ENCODE results near the gene MFN1. TPM values are rescaled to one million over a fixed set of nuclear protein-coding genes. Genes with fewer than 3 reads are reported as not detected.

MFN1 gene
- total RNA-seq, 2 donors from 2014 or later = 37.3 to 44.3 TPM

DNA sequence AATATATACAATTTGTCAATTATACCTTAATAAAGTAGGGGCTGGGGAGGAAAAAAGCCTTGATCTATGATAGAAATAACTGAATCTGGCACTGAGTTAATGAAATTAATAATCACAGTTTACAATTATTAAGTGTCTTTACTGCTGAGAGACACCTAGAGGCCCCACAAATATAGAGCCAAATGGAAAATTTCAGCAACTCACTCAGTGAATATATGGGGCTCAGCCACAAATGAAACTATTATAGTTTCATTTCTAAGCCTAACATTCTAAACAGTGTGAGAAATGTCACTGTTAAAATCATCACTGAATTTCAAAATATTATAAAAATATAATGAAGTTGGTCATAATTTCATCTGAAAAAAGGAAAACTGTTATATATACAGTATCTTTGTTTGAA is 63.5 kb downstream of the MFN1 start:
- intact Hi-C loops (cut with DNase I) = no loop called here
- Histone ChIP-seq H3K27me3 (replicated peaks; ENCODE audit: insufficient read depth) (no peaks in the 10 kb centered on the region), H3K36me3 (no peaks in the 10 kb centered on the region), H3K4me3 (no peak overlapping the region), H3K9me3 (no peaks in the 10 kb centered on the region), H3K4me1 (replicated peaks) (no peaks in the 10 kb centered on the region), H3K27ac (no peak overlapping the region)
- no peak for DNase-seq (ENCODE audit: low spot score)
- TF ChIP-seq POLR2AphosphoS5 (IDR thresholded peaks at IDR 0.05) = no peak

- DNase-seq (ENCODE audit: low spot score) = no peak
- TF ChIP-seq, protein P1, sequence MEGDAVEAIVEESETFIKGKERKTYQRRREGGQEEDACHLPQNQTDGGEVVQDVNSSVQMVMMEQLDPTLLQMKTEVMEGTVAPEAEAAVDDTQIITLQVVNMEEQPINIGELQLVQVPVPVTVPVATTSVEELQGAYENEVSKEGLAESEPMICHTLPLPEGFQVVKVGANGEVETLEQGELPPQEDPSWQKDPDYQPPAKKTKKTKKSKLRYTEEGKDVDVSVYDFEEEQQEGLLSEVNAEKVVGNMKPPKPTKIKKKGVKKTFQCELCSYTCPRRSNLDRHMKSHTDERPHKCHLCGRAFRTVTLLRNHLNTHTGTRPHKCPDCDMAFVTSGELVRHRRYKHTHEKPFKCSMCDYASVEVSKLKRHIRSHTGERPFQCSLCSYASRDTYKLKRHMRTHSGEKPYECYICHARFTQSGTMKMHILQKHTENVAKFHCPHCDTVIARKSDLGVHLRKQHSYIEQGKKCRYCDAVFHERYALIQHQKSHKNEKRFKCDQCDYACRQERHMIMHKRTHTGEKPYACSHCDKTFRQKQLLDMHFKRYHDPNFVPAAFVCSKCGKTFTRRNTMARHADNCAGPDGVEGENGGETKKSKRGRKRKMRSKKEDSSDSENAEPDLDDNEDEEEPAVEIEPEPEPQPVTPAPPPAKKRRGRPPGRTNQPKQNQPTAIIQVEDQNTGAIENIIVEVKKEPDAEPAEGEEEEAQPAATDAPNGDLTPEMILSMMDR (IDR thresholded peaks at IDR 0.05) = no peak
- TF ChIP-seq POLR2A (IDR thresholded peaks at IDR 0.05) = no peak
- TF ChIP-seq POLR2AphosphoS5 (IDR thresholded peaks at IDR 0.05) = no peak
These were observed 67.3 kb downstream of the MFN1 start for GRCh38 chr3:179414804-179415203.

DNA sequence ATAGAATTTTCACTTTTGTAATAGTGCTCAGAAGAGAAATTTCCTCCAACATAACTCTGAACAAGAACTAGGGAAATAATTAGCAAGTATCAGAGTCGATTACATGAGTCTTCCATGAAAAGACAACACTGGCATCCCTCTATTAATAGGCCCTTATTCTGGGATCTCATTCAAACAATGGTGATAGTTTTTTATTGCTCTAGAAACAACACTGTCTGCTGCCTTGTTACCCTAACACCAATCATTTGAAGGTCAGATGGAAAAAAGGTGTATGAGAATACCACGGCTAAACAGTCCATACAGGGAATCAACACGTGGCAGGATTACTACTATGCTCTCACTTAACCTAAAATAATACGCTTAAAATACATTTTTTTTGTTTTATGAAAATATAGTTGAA is 67.9 kb downstream of the MFN1 start:
- no peaks in the 10 kb centered on the region for H3K36me3 ChIP-seq
- WGBS = 89% methylated on average over 4 of the region's 4 CpGs
- H3K27ac ChIP-seq = no peak overlapping the region
- DNase-seq (ENCODE audit: low spot score) = no peak
- no peaks in the 10 kb centered on the region for H3K9me3 ChIP-seq
- H3K27me3 ChIP-seq (replicated peaks; ENCODE audit: insufficient read depth) = no peaks in the 10 kb centered on the region
- intact Hi-C loops (cut with DNase I) = no loop called here
- H3K4me3 ChIP-seq = no peak overlapping the region
- H3K4me1 ChIP-seq (replicated peaks) = no peaks in the 10 kb centered on the region
- TF ChIP-seq POLR2A (IDR thresholded peaks at IDR 0.05) (no peak), POLR2AphosphoS5 (IDR thresholded peaks at IDR 0.05) (no peak)
- TF ChIP-seq, protein P1 (IDR thresholded peaks at IDR 0.05) = no peak

More at GRCh38 chr3:179414804-179415203, 67.3 kb downstream of the MFN1 start:
- WGBS = 90% methylated on average over 2 of the region's 2 CpGs
- intact Hi-C loops (cut with DNase I) = no loop called here
- Histone ChIP-seq H3K4me3 (no peak overlapping the region), H3K9me3 (no peaks in the 10 kb centered on the region), H3K36me3 (no peaks in the 10 kb centered on the region), H3K27ac (no peak overlapping the region), H3K27me3 (replicated peaks; ENCODE audit: insufficient read depth) (no peaks in the 10 kb centered on the region), H3K4me1 (replicated peaks) (no peaks in the 10 kb centered on the region)

- H3K9me3 ChIP-seq = no peaks in the 10 kb centered on the region
- TF ChIP-seq, protein P1 (IDR thresholded peaks at IDR 0.05) = no peak
- no peak for TF ChIP-seq POLR2AphosphoS5 (IDR thresholded peaks at IDR 0.05)
- no peak for TF ChIP-seq POLR2A (IDR thresholded peaks at IDR 0.05)
- H3K27ac ChIP-seq = no peak overlapping the region
- no peaks in the 10 kb centered on the region for H3K36me3 ChIP-seq
- intact Hi-C loops (cut with DNase I) = no loop called here
- no peaks in the 10 kb centered on the region for H3K4me1 ChIP-seq (replicated peaks)
- WGBS = 91% methylated on average over 2 of the region's 2 CpGs
- H3K4me3 ChIP-seq = no peak overlapping the region
- no peaks in the 10 kb centered on the region for H3K27me3 ChIP-seq (replicated peaks; ENCODE audit: insufficient read depth)
- no peak for DNase-seq (ENCODE audit: low spot score)
These were observed 69.2 kb downstream of the MFN1 start for GRCh38 chr3:179416681-179417080.

GRCh38 chr3:179418610-179419009 is 71.1 kb downstream of the MFN1 start:
- H3K4me3 ChIP-seq = no peak overlapping the region
- 88% methylated on average over 3 of the region's 3 CpGs for WGBS
- H3K4me1 ChIP-seq (replicated peaks) = no peaks in the 10 kb centered on the region
- H3K27me3 ChIP-seq (replicated peaks; ENCODE audit: insufficient read depth) = no peaks in the 10 kb centered on the region
- TF ChIP-seq POLR2AphosphoS5 (IDR thresholded peaks at IDR 0.05) = no peak
- no peak for TF ChIP-seq POLR2A (IDR thresholded peaks at IDR 0.05)
- H3K36me3 ChIP-seq = no peaks in the 10 kb centered on the region
- no peaks in the 10 kb centered on the region for H3K9me3 ChIP-seq
- intact Hi-C loops (cut with DNase I) = no loop called here
- no peak for DNase-seq (ENCODE audit: low spot score)
- no peak overlapping the region for H3K27ac ChIP-seq

- H3K36me3 ChIP-seq = no peaks in the 10 kb centered on the region
- no peak overlapping the region for H3K4me3 ChIP-seq
- H3K4me1 ChIP-seq (replicated peaks) = no peaks in the 10 kb centered on the region
- no peak for DNase-seq (ENCODE audit: low spot score)
- no peaks in the 10 kb centered on the region for H3K9me3 ChIP-seq
- TF ChIP-seq POLR2AphosphoS5 (IDR thresholded peaks at IDR 0.05) (no peak), POLR2A (IDR thresholded peaks at IDR 0.05) (no peak)
- TF ChIP-seq, protein P1 (IDR thresholded peaks at IDR 0.05) = peak in 1 of 4 experiments; percentile 15
- intact Hi-C loops (cut with DNase I) = loop anchor here (5.0 kb wide), 1 partner anchor 136 kb away; no protein-coding TSS in a partner anchor
- no peaks in the 10 kb centered on the region for H3K27me3 ChIP-seq (replicated peaks; ENCODE audit: insufficient read depth)
- 23% methylated on average over 2 of the region's 2 CpGs for WGBS
- H3K27ac ChIP-seq = no peak overlapping the region
These were observed 74.0 kb downstream of the MFN1 start for GRCh38 chr3:179421500-179421899.
